Fibroblast of skin of right biceps (primary cell): ENCODE results near the gene GALNTL6.
"Not testable (repeated sequence)": the region's sequence is repeated elsewhere in the genome, so short reads cannot be mapped to it uniquely, and the experiment has no call there.

Experiments used
- DNase-seq: peaks from one replicate; pipeline ENCODE4 v3.0.0-alpha.2; 2013

Gene GALNTL6

DNA sequence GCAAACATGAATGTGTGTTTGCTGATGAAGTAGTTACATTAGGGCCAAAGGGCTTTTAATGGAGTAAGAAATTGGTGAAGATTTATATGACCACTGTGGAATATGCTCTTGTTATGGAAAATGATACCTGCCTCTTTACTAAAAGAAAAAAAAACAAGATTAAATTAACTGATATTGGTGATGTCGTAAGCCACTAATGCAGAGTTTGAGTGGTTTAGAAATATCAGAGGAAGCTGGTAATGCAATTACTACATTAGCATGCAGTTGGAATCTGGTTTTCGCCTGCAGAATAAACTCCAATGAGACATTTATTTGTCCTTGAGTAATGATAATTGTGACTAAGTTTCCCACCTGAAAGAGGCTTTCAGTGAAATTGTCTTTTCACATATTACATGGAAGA, 597.9 kb downstream of the GALNTL6 start:
- no peak for DNase-seq

DNA sequence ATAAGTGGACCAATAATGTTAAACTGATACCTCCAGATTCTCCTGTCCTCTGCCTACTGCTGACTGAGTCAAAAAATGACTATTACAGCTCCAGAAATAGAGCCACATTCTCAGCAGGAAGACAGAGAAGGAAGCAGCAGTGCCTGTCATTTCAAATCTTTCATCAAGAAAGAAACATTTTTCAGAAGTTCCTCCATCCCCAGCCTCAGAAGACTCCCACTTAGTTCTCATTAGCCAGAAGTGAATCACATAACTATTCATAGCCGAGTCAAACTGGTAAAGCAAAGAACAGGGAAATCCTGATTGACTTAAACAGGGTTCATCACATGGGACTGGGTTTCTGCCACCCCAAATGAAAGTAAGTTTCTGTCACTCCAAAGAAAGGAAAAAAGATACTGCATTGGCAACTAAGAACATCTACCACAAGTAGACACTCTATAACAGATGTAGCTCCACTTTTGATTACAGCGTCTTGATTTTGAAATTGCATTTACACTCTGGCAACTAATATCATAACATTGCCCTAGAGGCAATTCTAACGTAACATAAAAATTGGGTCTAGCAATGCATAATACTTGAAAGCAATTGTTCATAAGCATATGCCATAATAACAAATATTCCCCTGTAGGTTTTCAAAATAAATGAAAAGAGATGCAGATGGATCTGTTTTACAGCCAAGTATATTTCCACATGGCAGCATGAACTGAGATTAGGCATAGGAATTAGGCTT, 599.8 kb downstream of the GALNTL6 start:
- DNase-seq, result no peak

DNA sequence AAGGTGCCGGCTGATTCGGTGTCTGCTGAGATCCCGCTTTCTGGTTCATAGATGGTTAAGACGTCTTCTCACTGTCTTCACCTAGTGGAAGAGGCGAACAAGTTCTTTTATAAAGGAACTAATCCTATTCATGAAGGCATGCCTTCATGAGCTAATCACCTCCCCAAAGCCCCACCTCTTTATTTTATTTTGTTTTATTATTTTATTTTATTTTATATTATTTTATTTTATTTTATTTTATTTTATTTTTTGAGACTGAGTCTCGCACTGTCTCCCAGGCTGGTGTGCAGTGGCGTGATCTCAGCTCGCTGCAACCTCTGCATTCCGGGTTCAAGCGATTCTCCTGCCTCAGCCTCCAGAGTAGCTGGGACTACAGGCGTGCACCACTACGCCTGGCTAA, 615.8 kb downstream of the GALNTL6 start:
- not testable (repeated sequence) for DNase-seq

DNA sequence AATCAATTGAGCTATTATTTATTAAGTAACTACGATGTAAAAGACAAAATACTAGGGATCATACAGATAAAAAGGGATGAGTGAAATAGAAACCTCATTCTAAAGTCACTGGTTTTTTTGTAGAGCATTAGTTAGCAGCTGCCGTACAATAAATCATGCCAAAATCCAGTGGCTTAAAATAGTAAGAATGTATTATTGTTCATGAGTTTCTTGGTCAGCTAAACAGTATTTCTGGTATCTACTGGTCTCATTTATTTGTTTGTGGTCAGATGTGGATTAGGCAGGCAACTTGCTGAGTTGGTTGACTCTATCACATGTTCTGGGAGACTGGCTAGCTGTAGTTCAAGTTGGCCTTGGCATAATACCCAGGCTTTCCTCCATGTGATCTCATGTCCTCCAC, 667.3 kb downstream of the GALNTL6 start:
- DNase-seq, result no peak

DNA sequence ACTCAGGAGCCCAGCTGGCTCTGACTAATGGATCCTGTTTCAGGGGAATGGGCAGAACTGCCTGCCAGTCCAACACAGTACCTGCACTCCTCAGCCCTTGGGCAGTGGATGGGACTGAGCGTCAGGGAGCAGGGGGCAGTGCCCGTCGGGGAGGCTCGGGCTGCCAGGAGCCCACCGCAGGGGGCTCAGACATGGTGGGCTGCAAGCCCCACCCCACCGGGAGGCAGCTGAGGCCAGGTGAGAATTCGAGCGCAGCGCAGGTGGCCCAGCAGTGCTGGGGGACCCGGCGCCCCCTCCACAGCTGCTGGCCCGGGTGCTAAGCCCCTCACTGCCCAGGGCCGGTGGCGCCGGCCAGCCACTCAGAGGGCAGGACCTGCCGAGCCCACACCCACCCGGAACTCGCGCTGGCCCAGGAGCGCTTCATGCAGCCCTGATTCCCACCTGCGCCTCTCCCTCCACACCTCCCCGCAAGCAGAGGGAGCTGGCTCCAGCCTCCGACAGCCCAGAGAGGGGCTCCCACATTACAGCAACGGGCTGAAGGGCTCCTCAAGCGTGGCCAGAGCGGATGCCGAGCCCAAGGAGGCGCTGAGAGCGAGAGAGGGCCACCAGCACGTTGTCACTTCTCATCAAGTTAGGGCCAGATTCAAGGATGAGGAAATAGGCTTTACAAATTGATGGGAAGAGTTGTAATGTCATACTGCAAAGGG, 668.8 kb downstream of the GALNTL6 start:
- no peak for DNase-seq

DNA sequence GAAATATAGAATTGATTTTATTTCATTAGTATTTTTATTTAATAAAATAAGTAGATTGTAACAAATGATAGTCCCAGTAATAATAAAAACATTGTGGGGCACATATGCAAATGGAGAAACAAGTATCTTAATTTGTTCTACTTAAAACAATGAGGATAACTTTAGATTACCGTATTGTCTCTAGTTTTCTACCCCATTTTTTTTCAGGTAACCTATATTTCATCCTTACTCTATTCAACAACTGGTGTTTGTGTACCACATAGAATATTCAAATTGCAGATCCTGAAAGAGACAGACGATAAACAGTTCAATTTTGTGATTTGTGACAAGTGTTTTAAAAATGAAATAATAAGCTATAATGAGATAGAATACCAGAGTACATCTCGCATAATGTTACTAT, 671.8 kb downstream of the GALNTL6 start:
- no peak for DNase-seq

DNA sequence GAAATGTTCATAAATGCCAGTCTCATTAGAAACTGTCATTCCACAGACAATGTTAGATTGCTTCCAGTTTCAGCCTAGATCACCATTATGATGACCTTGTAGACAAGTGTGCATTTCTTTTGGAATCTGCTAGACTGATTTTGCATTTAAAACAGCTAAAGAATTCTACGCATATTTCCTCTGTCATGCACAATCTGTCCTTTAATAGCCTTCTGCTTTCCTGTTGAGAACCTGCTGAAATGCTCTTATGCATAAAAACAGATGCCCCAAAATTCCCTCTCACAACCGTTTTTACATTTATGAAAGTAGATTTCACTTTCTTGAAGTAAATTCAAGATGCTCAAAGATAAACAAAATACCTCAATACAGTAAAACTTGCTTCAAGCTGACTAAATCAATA, 673.3 kb downstream of the GALNTL6 start:
- no peak for DNase-seq

DNA sequence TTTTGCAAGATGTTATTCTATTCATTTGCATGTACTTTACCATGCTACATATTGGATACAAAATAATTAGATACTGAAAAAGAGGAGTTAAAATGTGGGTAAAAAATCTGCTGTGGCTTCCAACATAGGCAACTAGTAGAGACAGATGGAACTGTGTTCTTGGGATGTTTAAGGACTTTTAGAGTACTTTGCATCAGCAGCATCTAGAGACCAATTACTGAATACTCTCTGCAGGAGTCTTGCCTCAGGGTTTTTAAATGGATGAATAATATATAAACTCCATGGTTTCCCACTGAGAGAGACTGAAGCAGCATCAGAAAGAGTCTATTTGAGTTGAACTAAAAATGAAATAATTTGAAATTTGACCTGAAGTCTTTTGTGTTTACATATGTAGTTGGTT, 676.7 kb downstream of the GALNTL6 start:
- no peak for DNase-seq

DNA sequence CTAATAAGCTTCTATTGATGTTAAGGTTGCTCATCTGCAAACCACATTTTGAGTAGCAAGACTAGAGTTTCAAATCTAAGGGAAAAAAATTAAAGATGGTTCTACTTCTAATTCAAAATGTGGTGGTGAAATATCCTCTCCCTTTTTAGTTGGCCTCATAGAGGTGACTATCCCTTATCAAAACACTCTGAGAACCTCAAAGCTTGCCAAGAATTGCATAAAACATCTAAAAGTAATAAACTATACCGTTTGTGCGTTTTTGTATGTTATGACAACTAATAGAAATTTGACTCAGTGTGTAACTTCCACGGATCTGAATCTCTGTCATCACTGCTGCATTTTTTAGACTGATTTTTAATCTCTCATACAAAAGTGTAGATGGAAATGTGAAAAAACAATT, 682.6 kb downstream of the GALNTL6 start:
- no peak for DNase-seq

DNA sequence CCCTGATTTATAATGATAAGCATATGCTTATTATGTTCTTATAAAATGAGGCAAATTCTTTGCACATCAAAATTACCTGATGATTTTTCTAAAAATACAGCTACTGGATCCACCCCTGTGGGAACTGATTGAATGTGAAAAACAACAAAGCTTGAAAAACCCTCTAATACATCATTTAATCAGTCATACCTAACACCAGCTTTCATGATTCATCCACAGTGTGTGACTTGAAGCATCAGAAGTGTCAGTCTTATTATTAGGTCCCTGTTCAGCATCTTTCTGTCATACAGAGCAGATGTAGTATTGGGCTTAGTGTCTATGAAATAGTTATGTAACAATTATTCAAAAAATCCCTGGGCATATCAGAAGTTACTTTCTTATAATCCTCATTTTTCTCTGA, 684.1 kb downstream of the GALNTL6 start:
- no peak for DNase-seq

DNA sequence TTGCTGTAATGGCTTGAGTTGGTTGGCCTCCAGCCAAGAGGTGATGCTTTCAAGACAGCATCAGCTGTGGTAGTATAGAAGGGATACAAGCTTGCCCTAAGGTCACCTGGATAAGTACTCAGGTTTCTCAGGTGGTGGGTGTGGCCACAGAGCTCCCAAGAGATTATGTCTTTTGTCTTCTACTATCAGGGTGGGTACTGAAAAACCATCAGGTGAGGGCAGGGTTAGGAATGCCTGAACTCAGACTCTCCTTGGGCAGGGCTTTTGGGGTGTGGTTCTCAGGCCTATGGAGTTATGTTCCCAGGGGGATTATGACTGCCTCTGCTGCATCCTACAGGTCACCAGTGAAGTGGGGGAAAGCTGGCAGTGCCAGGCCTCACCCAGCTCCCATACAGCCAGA, 700.8 kb downstream of the GALNTL6 start:
- DNase-seq, result no peak

DNA sequence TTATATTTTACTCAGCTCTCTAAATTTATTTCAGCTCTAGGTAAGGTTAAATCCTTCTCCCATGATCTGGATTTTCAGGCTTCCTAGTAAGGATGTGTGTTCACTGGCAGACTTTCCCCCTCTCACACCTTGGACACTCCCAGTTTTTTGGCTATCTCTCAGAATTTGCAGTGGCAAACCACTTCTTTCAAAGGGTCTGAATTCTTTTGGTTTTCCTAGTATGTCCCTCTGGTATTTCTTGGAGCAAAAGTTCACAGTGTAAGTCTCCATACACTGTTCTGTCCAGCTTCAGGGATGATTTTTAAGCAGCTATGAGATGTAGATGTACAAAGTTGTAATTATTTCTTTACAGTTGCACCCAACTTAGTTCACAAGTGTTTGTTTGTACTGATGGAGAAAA, 701.6 kb downstream of the GALNTL6 start:
- DNase-seq, result peak; percentile 2

DNA sequence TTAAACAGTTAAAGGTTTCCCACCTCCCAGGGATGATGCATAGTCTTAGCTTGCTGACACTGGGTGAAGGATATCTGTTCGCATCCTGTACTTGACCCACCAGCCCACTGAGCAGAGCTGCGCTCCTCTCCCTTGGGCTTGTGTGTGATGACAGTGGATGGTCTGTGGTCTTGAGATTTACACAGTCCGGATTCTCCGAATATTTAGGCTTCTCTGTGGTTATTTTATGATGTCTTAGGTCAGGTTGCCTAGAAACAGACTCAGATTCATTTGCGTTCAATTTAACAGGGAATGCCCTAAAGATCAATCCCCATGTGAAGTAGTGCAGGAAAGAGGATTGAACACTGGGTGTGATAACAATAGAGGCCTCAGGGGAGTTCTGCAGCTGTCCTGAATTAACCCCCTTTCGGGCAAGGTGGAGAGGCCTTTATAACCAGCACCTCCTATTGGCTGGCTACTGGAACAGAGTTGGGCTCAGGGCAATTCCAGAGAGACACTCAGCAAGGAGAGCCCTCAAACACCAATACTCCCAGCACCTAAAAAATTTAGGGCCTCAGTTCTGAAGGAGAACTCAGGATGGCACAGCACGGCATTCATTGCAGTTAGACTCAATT, 702.2 kb downstream of the GALNTL6 start:
- peak; percentile 43 for DNase-seq

DNA sequence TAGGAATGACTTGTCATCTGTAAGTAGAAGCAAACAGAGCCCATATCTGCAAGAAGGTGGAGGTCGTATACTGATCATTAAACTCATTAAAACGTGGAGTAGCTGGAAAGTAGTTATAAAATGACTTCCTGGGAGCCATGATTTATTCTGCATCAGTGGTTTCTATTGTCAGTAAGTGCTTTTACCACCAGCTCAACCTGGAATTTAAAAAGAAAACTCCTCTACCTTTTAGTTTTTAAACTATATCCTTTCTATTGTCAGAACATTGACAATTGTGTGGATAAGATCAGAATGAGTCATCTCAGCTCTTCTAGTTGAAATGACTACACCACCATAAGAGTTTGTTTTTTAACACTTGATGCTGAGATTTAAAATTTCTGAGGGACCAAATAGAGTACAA, 704.2 kb downstream of the GALNTL6 start:
- DNase-seq, result no peak

DNA sequence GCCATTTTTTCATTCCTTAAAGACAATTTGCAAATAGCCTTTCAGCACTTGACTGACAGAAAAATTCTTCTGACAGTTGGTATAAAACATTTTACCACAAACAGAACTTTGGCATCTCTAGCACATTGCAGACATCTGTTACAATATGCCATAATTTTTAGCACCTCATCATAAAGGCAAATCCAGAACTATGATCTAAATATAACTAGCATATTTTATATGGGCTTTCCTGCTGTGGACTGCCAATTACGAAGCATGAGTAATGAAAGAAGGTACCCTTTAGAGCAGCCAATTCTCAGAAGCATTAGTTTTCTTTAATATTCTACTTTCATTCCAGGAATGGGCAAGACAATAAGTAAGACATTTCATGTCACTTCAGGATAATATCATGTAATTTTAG, 708.0 kb downstream of the GALNTL6 start:
- DNase-seq, result no peak

DNA sequence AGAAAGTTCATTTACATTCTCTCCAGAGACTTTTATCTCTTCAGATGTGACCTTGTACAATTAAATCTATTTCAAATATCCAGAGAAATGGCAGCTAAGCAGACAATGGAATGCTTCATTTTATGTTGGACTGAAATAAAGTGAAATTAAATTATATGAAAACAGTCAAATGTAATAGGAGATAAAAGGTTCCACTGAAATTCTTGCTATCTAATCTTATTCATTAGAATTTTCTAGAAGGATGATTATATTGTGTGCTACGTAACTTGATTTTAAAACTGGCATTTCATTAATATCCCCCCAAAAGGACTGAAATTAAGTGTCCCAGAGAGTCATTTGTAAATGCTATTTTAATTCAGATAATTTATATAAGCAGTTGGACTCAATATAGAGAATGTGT, 708.5 kb downstream of the GALNTL6 start:
- no peak for DNase-seq

DNA sequence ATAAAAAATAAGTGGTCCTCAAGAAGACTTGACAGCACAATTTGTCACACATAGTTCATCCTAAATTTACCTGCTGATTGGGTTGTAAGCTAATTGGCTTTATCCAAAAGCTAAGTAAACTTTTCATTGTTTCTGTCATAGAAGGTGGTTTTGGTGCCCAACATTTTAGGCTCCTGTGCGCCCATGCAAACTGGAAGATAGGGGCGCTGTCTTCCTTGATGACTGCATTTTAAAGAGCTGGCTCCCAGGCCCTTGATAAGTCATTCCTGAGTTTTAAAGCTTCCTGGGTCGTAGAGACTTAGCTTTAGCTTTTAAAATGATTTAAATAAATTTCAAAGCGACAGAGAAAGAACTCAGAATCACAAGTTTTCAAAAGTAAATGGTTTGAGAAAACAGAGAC, 730.0 kb downstream of the GALNTL6 start:
- DNase-seq, result no peak

DNA sequence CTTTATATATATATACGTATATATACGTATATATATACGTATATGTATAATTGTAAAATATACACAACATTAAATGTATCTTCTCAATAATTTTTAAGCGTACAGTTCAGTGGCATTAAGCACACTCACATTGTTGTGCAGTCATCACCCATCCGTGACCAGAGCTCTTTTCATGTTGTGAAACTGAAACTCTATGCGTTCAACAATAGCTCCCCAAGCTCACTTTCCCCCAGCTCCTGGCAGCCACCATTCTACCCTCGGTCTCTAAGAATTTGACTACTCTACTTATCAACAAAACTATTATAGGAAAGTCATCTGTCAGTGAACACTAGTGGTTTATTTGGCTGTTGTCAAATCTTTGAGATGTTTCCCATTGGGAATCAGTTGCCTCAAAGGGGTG, 733.6 kb downstream of the GALNTL6 start:
- no peak for DNase-seq

DNA sequence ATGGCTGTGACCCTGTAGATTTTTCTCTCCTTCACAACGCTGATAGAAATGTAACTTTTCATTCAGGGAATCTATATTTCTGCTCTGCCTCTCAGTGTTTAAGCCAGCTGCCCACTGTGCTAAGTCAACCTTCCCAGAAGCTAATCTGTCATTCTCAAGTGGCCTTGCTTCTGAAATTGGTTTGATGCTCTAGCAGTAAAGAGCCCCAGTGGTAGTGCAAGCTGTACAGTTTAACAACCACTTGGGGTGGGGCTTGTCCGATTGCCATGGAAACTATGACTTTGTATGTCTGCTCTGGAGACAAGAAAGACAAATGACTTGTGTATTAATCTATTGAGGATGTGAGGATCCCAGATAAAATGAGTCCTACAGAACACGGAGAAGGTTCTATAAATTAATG, 734.5 kb downstream of the GALNTL6 start:
- no peak for DNase-seq

DNA sequence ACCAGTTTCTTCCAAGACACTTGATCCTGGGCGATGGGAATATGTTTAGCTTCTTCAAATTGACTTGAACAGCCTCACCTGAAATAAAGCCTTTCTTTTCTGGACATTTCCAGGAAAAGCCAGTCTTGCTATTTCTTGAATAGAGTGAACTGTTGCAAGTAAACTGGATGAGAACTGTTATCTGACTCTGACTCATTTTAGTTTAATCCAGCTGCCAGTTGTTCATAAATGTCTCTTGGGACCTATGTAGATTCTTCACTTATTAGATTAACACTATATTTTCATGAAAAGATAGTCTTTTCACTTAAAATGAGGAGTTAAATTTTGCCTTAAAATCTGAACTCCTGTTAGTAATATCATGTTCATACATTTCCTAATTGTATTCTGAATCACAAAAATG, 740.0 kb downstream of the GALNTL6 start:
- peak; percentile 1 for DNase-seq

DNA sequence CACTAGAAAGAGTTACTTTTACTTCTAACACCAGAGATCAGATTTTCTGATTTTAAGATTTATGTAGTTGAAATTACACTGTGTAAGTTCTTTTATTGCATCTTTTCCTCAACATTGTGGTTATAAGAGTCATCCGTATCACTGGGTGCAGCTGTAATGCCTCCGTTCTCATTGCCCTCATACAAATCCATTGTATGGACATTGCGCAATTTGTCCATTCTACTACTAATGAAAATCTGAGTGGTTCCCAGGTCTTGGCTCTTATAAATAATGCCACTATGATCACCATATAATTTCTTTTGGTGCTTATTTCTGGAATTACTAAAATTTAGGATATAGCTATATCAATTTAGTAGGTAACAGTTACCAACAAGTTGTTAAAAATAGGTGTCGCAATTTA, 741.4 kb downstream of the GALNTL6 start:
- no peak for DNase-seq

DNA sequence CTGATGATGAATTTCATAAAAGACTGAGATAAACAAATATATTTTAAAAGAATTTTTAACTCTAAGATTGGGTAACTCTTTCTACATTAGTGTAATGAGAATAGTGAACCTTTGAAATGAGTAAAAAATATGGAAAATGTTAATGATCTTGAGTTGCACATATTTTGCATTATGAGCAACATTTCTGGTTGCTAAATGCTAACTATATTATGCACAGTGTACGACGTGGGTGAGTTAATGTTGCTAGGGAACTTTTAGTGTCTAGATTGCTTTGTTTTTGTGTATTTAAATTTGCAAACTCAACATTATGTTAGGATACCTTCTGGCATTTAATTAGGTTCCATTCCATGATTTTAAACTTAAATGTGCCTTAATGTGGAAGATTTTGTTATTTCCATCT, 742.5 kb downstream of the GALNTL6 start:
- no peak for DNase-seq

DNA sequence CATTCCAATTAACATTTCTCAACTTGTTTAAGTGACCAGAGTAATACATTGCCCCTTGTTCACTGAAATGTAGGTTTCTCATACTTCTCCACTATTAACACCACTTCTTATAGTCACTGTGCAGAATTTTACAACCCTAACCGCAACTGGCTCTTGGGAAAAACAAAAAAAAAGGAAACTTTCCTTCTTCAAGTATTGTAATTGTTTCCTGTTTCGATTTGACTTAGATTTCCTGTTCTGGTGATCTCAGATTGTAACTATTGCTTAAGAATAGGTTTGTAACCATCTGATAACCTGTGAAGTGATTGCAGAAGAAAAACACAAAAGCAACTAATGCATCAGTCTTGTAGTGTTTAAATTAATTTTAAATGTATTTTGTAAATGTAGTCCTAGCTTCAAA, 760.7 kb downstream of the GALNTL6 start:
- no peak for DNase-seq

DNA sequence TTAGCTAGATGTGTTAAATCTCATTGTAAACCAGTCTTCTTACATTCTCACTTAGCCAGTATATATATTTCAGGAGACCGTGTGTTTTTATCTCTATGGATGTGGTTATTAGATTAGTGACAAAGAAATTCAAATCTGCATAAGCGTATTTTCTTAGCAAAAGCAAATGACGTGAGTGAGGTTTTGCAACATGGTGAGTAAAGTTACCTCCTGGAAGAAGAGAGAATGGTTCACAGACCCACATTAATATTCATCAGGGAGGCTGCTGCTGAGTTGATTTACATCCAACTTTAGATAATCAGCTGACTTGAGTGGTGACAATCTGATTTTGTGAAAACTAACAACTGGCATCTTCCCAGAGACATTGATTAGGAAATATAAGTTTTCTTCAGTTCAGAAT, 765.5 kb downstream of the GALNTL6 start:
- DNase-seq, result no peak

DNA sequence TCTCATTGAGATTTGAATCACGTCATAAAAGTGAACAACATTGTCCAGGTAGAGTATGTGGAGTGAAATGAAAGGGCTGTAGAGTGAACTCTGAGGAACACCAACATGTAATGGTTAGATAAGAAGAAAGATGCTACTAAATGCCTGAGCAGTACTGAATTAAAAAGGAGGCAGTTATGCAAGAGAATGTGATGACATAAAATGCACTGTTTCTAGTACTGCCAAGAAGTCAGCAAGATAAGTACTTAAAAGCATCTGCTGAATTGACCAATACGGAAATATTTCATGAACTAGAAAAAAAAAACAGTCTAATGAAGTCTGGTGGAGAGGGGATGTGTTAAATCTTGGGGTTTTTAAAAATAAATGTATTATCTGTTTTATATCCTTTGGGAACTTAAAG, 771.6 kb downstream of the GALNTL6 start:
- no peak for DNase-seq
